ENCODE data around the gene OVOL1. TPM values are rescaled to one million over a fixed set of nuclear protein-coding genes. Genes with fewer than 3 reads are reported as not detected.

The OVOL1 gene
- total RNA-seq, 1 donor from 2014 or later: not detected

GRCh38 chr11:65792456-65792855, 5.6 kb downstream of the OVOL1 start:
- no peak for DNase-seq

- DNase-seq: no peak
These were observed 6.3 kb downstream of the OVOL1 start for GRCh38 chr11:65793144-65793581.

GRCh38 chr11:65793625-65794400, 7.0 kb downstream of the OVOL1 start:
- DNase-seq: no peak

- no peak for DNase-seq
These were observed 8.0 kb downstream of the OVOL1 start for GRCh38 chr11:65794570-65795510.

GRCh38 chr11:65796726-65797601, 10.1 kb downstream of the OVOL1 start:
- DNase-seq: no peak

- DNase-seq: no peak
These were observed 10.8 kb downstream of the OVOL1 start for GRCh38 chr11:65797711-65798110.

GRCh38 chr11:65798882-65799281, 12.0 kb downstream of the OVOL1 start:
- DNase-seq: no peak

- no peak for DNase-seq
These were observed 14.5 kb downstream of the OVOL1 start for GRCh38 chr11:65801153-65801987.

- DNase-seq: no peak
These were observed 16.0 kb downstream of the OVOL1 start for GRCh38 chr11:65802841-65803240.

GRCh38 chr11:65803797-65804492, 17.1 kb downstream of the OVOL1 start:
- no peak for DNase-seq

GRCh38 chr11:65806979-65807378, 20.1 kb downstream of the OVOL1 start:
- no peak for DNase-seq

GRCh38 chr11:65808744-65809341, 22.0 kb downstream of the OVOL1 start:
- DNase-seq: no peak

GRCh38 chr11:65809496-65809895, 22.6 kb downstream of the OVOL1 start:
- no peak for DNase-seq

- DNase-seq: no peak
These were observed 23.4 kb downstream of the OVOL1 start for GRCh38 chr11:65810046-65810868.

- no peak for DNase-seq
These were observed 25.1 kb downstream of the OVOL1 start for GRCh38 chr11:65811764-65812475.

- DNase-seq: no peak
These were observed 27.5 kb downstream of the OVOL1 start for GRCh38 chr11:65814131-65814985.

- no peak for DNase-seq
These were observed 28.2 kb downstream of the OVOL1 start for GRCh38 chr11:65814986-65815565.
